Activated naive CD4-positive, alpha-beta T cell treated with anti-CD3 and anti-CD28 coated beads, Interleukin-2, amount 50 U/mL, for 16 hours (primary cell): ENCODE results near the gene DIAPH2.

Source experiments
- DNase-seq: peaks from one replicate; pipeline ENCODE4 v3.0.0-alpha.2; 2020

DIAPH2 gene

DNA sequence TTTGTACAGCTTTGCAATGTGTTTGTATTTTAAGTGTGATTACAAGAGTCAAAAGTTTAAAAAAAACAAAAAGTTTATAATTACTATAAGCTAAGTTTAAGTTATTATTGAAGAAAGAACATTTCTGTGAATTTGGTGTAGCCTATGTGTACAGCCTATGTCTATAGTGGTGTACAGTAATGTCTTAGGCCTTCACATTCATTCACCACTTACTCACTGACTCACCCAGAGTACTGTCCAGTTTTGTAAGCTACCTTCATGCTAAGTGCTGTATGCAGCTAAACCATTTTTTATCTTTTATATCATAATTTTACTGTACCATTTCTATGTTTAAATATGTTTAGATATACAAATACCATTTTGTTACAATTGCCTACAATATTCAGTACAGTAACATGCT lies 381.3 kb downstream of the DIAPH2 start:
- no peak for DNase-seq

GRCh38 chrX:97066381-97066780 lies 381.7 kb downstream of the DIAPH2 start:
- DNase-seq: no peak

- DNase-seq: no peak
Observed at GRCh38 chrX:97070346-97070745, 385.7 kb downstream of the DIAPH2 start.

- DNase-seq: no peak
Observed at GRCh38 chrX:97074400-97074799, 389.8 kb downstream of the DIAPH2 start.

GRCh38 chrX:97089116-97089515 lies 404.5 kb downstream of the DIAPH2 start:
- DNase-seq: no peak

- DNase-seq: no peak
Observed at GRCh38 chrX:97096385-97096784, 411.7 kb downstream of the DIAPH2 start.

DNA sequence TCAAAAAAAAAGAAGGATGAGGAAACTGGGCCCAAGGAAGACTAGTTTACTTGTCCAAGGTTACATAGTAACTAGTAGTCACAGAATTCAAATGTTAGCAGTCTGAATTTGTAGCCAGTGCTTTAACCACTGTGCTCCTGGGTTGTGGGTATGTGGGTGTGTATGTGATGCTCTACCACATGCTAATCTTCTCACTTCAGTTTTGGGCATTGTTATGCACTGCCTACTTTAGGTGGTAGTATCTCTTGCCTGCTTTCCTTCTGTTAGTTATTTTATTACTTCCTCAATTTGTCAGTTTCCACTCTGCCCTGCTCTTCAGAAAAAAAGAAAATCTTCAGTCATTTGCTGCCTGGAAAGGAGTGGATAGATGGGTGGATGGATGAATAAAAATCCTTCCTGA lies 418.3 kb downstream of the DIAPH2 start:
- no peak for DNase-seq

DNA sequence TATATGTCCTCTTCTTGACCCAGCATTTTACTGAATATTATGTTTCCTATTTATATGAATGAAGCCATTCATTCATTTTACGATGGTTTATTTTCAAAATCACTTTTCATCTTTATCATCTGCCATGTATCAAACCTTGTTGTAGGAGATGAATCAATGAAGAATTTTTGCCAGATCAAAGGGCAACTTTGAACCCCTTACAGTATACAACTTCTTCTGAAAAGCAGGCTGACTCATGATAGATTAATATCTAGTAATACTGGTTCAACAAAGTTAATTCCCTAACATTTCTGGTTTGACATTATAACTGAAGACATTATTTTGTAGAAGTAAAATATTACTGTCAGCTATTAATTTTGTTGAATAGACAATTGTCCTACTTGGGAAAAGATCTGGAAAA lies 425.1 kb downstream of the DIAPH2 start:
- no peak for DNase-seq

DNA sequence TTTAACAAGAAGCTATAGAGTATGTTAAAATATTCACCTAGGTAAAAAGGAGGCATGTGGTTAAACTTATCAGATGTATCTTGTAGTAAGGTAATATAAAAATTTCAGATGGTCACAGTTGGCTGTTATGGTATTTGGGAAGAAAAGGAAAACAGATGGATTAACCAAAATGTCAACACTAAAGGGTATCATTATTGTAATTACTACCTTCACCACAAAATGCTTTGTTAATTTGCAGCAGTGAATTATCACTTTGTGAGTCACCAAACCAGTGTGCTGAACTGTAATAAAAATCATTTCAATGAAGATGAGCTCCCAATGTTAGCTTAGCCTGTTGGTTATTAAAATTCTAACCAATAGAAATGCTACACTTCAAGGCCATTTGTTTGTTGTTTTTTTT lies 432.9 kb downstream of the DIAPH2 start:
- DNase-seq: no peak

- no peak for DNase-seq
Observed at GRCh38 chrX:97119474-97120109, 434.9 kb downstream of the DIAPH2 start.

GRCh38 chrX:97123001-97123400 lies 438.4 kb downstream of the DIAPH2 start:
- no peak for DNase-seq

GRCh38 chrX:97126020-97126419 lies 441.4 kb downstream of the DIAPH2 start:
- DNase-seq: no peak

- DNase-seq: no peak
Observed at GRCh38 chrX:97132664-97133415, 448.2 kb downstream of the DIAPH2 start.

GRCh38 chrX:97145934-97146333 lies 461.3 kb downstream of the DIAPH2 start:
- no peak for DNase-seq

DNA sequence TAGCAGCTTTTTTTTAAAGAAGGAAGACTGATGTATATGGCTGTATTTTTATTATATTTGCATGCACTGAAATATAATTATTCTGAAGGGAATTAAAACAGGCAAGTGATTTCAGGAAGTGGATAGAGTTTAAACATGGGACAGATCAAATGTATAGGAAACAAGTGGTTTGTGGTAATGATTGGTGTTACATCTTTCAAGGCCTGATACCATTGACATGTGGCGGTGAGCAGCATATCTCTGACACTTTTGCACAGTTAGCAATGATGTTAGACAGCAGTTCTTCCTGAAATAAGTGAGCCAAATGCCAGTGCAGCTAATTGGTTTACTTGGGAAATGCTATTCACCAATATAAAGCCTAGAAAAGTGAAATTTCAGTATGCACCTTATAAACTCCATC lies 471.2 kb downstream of the DIAPH2 start:
- no peak for DNase-seq

- DNase-seq: no peak
Observed at GRCh38 chrX:97158269-97158668, 473.6 kb downstream of the DIAPH2 start.

GRCh38 chrX:97159916-97160800 lies 475.5 kb downstream of the DIAPH2 start:
- no peak for DNase-seq

GRCh38 chrX:97167333-97167732 lies 482.7 kb downstream of the DIAPH2 start:
- no peak for DNase-seq

GRCh38 chrX:97168646-97169045 lies 484.0 kb downstream of the DIAPH2 start:
- no peak for DNase-seq

DNA sequence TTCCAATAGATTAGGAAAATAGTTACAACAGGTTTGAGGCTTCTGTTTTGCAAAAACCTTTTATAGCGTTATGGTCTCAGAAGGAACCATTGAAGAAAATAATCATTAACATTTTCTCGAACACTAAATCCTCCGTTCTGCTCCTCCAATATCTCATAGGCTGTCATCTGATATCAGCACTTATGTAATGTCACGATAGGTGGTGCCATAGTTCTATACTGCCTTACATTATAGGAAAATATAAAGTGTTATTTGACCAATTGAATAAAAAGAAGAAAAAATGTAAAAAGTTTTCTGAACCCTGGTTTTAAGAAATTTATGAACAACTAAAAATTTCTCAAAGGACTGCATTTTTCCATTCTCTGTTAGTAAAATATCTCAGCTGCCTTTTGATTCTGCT lies 490.5 kb downstream of the DIAPH2 start:
- DNase-seq: no peak

DNA sequence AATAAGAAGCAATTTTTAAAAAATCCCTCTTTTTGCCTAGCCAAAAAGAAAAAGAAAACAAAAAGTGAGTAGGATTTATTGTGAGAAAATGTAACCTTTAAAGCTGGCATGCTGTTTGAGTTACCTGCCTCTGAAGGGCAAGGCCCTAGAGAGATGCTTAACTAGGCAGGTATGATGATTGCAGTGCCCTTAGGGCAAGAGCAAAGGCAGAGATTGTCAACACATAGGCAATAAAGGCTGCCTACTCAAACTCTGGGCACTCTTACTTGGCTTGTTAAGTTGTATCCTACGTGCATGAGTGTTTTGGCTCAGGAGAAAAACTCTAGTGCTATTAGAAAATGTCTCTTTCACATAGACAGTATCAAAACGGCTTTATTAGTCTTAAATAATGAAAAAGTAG lies 505.0 kb downstream of the DIAPH2 start:
- DNase-seq: no peak

DNA sequence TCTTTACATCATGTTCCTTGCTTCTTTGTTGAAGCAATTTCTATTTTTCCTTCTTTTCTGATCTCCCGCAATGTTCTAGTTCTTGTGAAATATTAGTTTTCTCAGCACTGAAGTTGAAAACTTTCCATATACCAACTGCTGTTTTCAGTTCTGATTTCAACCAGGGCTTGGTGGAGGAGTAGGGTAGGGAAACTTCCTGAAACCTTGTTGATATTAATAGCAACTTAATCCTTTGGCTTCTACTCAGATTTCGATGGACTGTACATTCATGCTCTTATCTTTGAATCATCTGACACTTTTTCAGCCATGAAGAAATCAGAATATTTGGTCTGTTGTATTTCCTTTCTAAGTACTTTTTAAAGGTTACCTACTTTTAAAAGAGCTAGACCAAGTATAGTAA lies 514.9 kb downstream of the DIAPH2 start:
- no peak for DNase-seq

GRCh38 chrX:97200454-97200853 lies 515.8 kb downstream of the DIAPH2 start:
- DNase-seq: no peak

DNA sequence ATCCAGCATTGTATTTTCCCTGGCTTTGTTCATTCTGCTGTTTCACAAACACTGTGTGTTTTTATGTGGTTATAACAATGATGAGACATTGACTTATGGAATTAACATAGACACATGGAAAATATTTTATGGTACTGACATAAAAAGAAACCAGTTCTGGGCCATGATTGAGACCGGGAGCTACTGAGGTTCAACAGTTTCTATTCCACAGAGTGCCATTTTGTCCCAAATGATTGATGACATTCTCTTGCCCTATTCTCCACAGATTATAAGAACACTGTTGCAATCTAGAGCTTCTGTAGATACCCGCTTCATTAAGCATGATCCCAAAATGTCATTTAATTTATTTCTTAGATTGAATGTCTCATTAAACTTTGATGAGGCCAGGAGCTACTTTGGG lies 525.9 kb downstream of the DIAPH2 start:
- no peak for DNase-seq
